GM19395 (cell line): Measurements from ENCODE around the gene DIS3.
"Not testable (repeated sequence)": the region's sequence is repeated elsewhere in the genome, so short reads cannot be mapped to it uniquely, and the experiment has no call there.

Source experiments
- ATAC-seq: cut with Tn5 transposase; IDR thresholded peaks from one replicate; pipeline ENCODE4 v1.9.1; 2021; ENCODE audit warnings: mild to moderate bottlenecking, moderate library complexity; ENCODE audit not compliant: unreplicated experiment

The DIS3 gene

GRCh38 chr13:72781451-72782439 lies at the start of gene DIS3, which contains the start of gene PIBF1:
Gene DIS3, minus strand, starts transcription at chr13:72781900. Its CDS starts 68 bp downstream, at chr13:72781832.
Gene PIBF1, plus strand, starts transcription at chr13:72782133. Its CDS starts 1,337 bp downstream, at chr13:72783470.
- ATAC-seq = peak; percentile 97

- ATAC-seq = no peak
Measured at GRCh38 chr13:72823724-72824123, 42.0 kb upstream of the DIS3 start.

GRCh38 chr13:72823081-72823480 lies 41.4 kb upstream of the DIS3 start:
- no peak for ATAC-seq

GRCh38 chr13:72820898-72821279 lies 39.2 kb upstream of the DIS3 start:
- ATAC-seq = no peak

DNA sequence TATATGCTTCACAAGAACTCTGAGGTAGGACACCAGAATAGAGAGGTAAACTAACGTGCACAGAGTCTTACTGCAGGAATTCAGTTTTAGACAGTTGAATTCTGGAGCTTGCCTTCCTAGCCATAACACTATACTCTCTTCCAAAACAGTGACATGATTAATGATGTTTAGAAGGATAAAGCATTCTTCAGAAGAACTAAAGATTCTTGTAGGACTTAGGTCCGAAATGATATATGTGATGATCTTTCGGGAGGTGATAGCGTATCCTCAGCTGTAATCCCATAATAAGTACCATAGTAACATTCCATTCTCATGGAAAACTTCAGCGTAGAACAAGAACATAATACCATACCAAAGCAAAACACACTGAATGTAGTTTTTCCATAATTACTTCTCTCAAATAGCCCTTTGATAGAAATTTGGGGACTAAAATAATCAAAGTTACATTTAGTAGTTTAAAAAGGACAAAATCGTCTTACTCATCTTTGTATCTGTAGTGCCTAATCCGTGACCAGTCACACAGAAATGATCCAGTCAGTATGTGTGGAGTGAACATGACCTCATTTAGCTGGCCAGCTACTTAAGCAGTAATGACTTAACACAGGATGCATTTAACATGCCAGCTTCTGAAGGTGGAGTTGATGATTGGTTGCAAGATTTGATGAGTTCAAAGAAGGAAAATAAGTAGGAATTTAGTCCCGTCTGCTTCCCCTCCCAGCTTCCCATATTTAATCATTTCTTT lies 38.6 kb upstream of the DIS3 start:
- no peak for ATAC-seq

- ATAC-seq = no peak
Measured at GRCh38 chr13:72808917-72809500, 27.3 kb upstream of the DIS3 start.

GRCh38 chr13:72806514-72806913 lies 24.8 kb upstream of the DIS3 start:
- ATAC-seq = not testable (repeated sequence)

GRCh38 chr13:72805676-72806346 lies 24.1 kb upstream of the DIS3 start:
- no peak for ATAC-seq

DNA sequence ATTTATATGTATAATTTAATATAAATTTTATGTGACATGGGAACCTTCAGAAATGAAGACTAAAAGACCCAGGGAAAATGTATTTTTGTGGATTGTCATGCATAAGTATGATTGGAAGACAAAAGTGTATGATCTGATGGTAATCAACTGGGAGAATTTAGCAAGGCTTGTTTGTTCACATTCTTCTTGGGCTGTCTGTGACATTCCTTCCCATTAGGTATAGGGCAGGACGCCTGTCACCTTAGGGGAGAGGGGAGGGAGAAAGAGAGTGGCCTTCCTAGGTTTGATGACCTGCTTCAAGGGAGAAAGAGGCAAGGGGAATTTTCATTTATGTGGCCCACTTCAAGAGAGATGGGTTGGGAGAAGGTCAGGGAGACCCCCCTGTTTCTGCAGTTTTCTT lies 22.6 kb upstream of the DIS3 start:
- ATAC-seq = no peak

- no peak for ATAC-seq
Measured at GRCh38 chr13:72798817-72799216, 17.1 kb upstream of the DIS3 start.

DNA sequence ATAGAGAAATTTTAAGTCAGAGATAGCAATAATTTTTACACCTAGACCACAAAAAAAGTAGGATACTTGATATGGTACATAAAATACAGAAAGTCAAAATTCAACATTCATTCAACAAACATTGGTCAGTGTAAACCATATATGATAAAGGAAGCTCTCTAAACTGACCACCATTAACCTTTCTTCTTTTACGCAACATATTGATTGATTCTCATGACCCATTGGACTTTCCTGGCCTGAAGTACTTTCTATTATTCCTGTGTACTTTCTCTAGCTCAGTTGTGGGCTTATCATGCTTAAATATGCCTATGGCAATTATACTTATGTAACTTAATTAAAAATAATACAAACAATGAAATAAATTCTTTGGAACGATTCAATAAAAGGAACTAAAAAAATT lies 10.9 kb upstream of the DIS3 start:
- ATAC-seq = no peak

DNA sequence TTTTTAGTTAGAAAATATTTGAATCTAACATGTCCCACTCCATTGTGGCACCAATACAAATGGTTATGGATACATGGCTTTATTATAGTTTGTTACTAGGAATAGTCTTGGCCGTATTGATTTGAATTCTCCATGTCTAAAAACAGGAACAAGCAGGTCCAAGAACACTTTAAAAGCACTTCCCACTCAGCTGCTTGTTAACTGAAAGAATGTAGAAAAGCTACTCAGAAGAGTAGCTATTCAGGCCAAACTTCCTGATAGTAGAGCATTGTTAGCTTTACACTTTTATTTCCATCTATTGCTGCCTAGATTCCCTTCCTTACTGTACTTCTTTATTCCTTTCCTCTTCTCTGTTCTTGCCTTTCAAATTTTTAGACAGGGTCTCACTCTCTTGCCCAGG lies 7.1 kb upstream of the DIS3 start:
- no peak for ATAC-seq

DNA sequence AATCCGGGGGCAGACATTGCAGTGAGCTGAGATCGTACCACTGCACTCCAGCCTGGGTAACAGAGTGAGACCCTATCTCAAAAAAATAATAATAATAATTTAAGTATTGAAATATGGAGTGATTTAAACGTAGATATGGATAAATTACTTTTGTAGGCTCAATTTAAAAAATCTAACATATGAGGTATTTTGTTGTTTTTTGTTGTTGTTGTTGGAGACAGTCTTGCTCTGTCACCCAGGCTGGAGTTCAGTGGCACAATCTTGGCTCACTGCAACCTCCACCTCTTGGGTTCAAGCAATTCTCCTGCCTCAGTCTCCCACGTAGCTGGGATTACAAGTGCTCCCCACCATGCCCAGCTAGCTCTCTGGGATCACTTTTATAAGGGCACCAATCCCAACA lies 3.0 kb upstream of the DIS3 start:
- not testable (repeated sequence) for ATAC-seq

DNA sequence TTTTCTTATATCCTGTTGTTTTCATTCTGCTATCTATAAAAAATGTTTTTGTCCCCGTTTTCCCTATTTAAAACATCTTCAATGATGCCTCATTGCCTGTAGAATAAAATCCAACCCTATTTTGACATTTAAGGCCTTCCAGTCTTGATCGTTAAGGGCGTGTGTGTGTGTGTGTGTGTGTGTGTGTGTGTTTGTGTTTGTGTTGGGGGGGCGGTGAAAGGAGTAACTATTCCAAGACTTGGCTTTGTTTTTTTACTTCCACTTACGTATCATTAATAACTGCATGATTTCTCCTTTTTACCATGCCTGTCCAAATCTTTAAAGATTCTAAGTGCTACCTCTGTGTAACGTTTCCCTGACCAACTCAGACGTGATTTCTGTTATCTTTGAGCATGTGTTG lies 1.0 kb upstream of the DIS3 start:
- no peak for ATAC-seq

DNA sequence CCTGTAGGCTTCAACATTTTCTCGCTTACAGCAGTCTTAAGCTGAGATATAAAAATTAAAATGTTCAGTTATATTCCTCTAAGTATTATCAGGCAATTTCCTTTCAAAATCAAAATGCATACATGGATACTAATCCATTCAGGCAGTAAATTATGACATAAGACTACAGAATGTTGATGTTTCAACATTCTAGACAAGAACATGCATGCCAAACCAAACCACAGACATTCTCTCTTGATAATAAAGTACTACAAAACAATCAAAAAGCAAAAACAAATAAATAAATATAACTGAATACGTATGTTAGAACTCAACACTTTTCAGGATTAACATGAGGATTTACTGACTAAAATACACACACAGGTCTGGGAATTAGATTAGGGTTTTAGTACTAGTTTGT lies 7.7 kb downstream of the DIS3 start:
- no peak for ATAC-seq

DNA sequence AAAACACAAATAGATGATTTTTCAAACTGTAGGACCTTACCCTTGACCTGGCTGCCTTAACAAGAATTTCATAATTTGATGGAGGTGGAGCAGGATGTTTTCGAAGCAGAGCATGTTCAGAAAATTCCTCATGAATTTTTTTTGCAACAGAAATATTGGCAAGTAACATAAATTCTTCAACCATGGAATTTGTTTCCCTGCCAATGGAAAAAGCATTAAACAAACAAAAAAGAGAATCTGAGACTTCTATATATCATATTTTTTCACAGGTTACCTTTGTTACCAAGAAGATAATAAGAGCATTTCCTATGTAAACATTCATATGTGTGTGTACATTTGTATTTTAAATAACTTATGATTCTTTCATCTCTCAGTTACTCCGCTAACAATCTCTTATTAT lies 18.3 kb downstream of the DIS3 start:
- no peak for ATAC-seq

- peak; percentile 50 for ATAC-seq
Measured at GRCh38 chr13:72760189-72760588, 21.5 kb downstream of the DIS3 start.

- no peak for ATAC-seq
Measured at GRCh38 chr13:72757792-72758535, 23.7 kb downstream of the DIS3 start.

DNA sequence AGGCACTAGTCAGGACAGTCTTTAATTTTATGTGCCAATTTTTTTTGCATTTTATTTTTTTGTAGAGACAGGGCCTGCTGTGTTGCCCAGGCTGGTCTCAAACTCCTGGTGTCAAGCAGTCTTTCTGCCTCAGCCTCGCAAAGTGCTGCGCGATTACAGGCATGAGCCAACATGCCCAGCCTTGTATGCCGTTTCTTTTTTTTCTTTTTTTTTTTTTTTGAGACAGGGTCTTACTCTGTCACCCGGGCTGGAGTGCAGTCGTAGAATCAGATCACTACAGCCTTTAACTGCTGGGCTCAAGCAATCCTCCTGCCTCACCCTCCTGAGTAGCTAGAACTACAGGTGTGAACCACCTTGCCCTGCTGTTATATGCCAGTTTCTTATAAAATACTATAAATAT lies 27.6 kb downstream of the DIS3 start:
- ATAC-seq = no peak

- no peak for ATAC-seq
Measured at GRCh38 chr13:72751220-72751619, 30.5 kb downstream of the DIS3 start.
